ENCODE measurements around the gene RUNX2.

The RUNX2 gene

DNA sequence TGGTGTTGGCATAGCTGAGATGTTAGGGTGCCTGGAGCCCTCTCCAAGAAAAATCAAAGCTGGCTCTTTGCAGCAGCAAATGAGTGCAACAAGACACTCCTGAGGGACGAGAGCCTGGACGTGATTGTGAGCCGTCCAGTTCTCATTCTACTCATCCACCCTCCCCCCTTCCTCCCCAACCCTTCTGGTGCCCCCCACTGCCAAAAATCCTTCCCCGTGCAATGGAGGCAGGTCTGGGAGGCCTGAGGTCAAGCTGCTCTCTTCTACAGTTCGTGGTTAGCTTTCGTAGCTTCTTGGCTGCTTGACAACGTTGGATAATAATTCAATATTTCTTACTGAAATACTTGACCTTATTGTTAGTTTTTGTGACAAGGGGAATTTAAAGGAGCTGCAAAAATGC, 234.9 kb downstream of the RUNX2 start:
- DNase-seq = no peak

DNA sequence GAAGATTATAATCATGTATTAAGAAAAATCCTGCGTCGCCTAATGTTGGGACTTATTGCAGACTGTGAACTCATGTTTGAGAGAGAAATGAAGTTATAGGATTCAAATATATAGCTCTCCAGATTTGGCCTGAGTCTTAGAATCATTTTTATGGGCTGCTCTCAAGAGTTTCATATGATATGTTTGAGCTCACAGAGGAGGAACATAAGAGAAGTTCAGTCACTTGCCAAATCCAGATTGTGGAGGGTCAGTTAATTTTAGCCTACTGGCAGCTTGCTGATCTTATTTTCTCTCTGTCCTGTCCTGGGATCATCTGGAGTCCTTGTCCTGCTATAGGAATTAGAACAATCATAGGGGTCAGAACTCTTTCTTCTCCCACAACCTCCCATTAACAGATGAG, 235.7 kb downstream of the RUNX2 start:
- DNase-seq = no peak

GRCh38 chr6:45566882-45567281, 238.8 kb downstream of the RUNX2 start:
- DNase-seq = no peak

DNA sequence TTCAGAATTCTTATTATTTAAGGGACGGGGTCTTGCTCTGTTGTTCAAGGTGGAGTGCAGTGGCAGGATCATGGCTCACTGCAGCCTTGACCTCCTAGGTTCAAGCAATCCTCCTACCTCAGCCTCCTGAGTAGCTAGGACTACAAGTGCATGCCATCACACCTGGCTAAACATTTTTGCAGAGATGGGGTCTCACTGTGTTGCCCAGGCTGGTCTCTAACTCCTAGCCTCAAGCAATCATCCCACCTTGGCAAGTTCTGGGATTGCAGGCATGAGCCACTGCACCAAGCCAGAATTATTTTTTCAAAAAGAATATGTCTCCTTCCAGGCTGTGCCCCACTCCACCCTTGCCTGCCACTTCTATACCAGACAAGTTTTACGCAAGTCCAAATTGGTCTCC, 239.7 kb downstream of the RUNX2 start:
- no peak for DNase-seq

DNA sequence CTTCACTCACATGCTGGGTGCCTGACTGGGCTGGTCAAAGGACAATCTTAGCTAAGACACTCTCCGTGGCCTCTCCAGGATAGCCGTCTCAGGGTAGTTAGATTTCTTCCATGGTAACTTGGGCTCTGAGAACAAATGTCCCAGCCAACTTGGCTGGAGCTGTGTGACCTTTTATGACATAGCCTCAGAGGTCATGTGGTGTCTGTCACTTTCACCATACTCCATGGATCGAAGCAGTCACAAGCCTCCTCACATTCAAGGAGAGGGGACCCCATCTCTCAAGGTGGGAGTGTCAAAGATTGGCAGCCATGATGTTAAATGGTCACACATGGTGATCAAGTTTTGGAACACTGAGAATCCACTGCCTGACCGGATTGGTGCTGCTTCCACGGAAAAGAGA, 240.5 kb downstream of the RUNX2 start:
- DNase-seq = no peak

- no peak for DNase-seq
These were observed 241.2 kb downstream of the RUNX2 start for GRCh38 chr6:45569210-45569945.

GRCh38 chr6:45571159-45571558, 243.0 kb downstream of the RUNX2 start:
- DNase-seq = no peak

- no peak for DNase-seq
These were observed 244.7 kb downstream of the RUNX2 start for GRCh38 chr6:45572833-45573232.

DNA sequence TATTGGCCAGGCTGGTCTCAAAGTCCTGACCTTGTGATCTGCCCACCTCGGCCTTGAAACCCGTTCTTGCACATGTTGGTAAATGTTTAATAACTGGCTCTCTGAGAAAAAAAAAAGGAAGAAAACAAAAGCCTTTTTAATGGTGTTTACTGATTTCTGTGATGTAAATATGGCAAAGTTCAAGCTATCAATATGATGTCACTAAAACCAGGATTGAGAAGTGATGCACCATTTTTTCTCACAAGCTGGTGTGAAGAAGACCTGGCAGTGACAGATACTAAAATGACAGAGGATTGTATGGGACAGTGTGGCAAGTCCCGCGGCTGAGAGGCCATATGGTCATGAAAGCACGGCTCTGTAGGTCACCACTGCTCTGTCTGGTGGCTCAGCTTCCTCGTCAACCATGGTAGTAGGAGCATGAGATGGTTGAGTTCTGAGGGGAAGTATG, 245.9 kb downstream of the RUNX2 start:
- no peak for DNase-seq

GRCh38 chr6:45574885-45575284, 246.8 kb downstream of the RUNX2 start:
- DNase-seq = no peak

- no peak for DNase-seq
These were observed 248.8 kb downstream of the RUNX2 start for GRCh38 chr6:45576648-45577624.

GRCh38 chr6:45577836-45578504, 249.8 kb downstream of the RUNX2 start:
- DNase-seq = no peak

DNA sequence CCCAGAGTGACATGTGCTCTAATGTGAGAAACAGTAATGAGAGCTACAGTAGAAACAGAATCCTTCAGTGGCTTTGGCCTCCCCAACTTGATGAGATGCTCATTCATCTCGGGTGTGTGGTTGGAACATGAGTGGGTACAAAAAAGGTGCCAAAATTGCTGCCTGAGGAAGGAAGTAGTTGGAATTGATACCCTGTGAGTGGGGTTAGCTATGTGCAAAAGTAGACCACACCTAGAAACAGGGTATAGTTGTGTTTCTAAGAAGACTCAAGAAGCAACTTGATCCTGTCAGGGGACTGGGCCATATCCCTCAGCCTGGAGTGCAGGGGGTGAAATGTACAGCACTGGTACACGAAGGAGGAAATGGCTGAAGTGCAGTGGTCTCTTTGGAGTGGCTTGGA, 256.0 kb downstream of the RUNX2 start:
- DNase-seq = no peak

- DNase-seq = peak; percentile 43
These were observed 258.4 kb downstream of the RUNX2 start for GRCh38 chr6:45586216-45587171.

- no peak for DNase-seq
These were observed 259.3 kb downstream of the RUNX2 start for GRCh38 chr6:45587229-45588060.

GRCh38 chr6:45589367-45589766, 261.2 kb downstream of the RUNX2 start:
- no peak for DNase-seq

- DNase-seq = no peak
These were observed 262.1 kb downstream of the RUNX2 start for GRCh38 chr6:45590226-45590625.

DNA sequence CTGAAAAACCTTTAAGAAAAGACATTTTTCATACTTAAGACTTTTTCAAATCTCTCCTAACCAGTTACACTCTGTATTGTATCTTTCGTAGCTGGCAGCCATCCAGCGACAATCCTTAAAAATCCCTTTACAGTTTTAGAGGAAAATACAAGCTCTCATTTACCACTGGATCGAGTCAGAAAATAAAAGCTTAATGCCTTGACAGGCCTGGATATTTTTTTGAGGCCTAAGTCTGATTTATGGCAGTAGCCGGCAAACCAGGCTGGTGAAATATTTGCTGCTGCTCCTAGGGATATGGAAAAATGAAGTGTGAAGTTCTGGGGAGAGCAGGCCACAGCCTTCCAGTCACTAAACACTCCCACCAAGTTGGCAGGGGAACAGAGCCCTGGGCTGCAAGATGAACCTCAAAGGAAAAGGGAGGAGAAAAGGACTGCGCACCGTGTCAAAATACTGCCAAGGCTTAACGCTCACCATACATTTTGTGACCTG, 262.6 kb downstream of the RUNX2 start:
- no peak for DNase-seq

- no peak for DNase-seq
These were observed 263.2 kb downstream of the RUNX2 start for GRCh38 chr6:45591306-45591705.

DNA sequence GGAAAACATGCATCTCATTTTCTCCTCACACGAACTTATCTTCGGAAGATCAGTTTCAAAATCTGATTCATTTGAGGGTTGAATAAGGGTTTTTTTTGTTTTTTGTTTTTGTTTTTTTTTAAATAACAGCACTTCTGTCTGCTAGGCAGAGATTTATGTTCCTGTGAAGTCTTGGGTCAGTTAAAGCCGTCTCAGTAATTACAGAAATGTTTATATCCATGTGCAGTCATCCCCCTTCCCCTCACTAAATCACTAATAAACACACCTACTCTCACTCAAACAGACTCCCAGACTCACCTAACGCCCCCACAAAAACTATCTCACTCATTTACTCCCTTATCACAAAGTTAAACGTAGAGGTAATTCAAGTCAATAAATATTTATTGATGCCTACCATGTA, 263.8 kb downstream of the RUNX2 start:
- no peak for DNase-seq

DNA sequence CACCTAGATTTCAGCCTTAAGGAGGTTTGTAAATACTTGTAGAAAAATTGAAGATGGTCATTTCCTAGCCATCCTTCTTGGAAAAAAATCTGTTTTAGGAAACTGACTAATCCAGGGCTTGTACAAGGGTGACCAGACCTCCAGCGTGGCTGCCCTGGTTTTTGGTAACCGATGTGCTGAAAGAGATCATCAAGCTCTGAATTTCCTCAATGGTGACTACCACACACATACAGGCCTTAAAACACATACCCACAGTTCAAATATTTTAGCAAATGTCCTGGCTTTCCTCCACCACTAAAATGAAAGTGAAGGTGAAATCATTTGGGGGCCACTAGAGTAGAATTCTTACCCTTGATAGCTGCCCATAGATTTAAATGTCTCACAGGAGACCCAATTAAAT, 264.9 kb downstream of the RUNX2 start:
- no peak for DNase-seq
